Activated CD4-positive, CD25-positive, alpha-beta regulatory T cell treated with anti-CD3 and anti-CD28 coated beads, Interleukin-2, amount 50 U/mL, for 24 hours (primary cell): ENCODE measurements around the gene PLK1.
"Not testable (repeated sequence)": the region's sequence is repeated elsewhere in the genome, so short reads cannot be mapped to it uniquely, and the experiment has no call there.

Source experiments
- ATAC-seq, 2 donors: fragments of 150-1000 bp; cut with Tn5 transposase; one replicate each; pipeline ENCODE4 v1.10.0; 2021; ENCODE audit warnings: mild to moderate bottlenecking in 1 of 2, moderate library complexity in 1 of 2

PLK1 gene

GRCh38 chr16:23678430-23679273 lies at the start of gene PLK1:
PLK1 (plus strand) TSS chr16:23678889; CDS start chr16:23678933, 44 bp downstream.
- ATAC-seq: peak; percentile 96 to 98

DNA sequence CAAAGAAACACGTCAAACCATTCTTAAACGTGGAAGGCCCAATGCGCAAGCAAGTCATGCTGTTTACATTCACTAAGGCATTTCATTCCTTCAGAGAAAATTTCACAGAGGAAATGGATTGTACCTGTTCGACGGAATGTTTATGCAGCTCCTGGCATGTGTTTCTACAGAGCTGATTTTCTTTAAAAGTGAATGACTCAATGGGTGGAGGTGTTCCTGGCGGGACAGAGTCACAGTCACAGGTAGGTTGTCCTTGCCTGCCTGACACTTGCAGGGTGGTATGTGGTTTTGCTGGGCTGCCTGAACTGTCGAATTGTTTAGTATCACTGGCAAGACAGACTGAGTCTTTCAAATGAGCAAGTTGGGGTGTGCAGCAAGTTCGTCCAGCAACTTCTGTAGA lies 49.2 kb upstream of the PLK1 start:
- ATAC-seq: no peak

GRCh38 chr16:23631874-23632273 lies 46.8 kb upstream of the PLK1 start:
- not testable (repeated sequence) for ATAC-seq

GRCh38 chr16:23634461-23635036 lies 44.1 kb upstream of the PLK1 start:
- ATAC-seq: no peak

- ATAC-seq: no peak
These were observed 42.7 kb upstream of the PLK1 start for GRCh38 chr16:23635958-23636357.

DNA sequence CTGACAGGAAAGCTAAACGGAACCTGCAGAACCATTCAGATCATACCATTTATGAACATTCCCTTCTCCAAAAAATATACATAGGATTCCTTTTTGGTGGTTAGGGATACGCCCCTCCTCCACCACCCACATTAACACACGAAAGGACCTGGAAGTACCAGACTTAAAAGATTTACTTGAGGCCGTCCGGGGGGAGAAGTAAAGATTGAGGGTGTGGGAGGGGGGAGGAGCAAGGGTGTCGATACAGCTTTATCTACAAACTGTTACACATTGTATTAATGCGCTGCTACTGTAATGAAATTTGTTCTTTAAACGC lies 38.1 kb upstream of the PLK1 start:
- peak; percentile 10 to 12 for ATAC-seq

DNA sequence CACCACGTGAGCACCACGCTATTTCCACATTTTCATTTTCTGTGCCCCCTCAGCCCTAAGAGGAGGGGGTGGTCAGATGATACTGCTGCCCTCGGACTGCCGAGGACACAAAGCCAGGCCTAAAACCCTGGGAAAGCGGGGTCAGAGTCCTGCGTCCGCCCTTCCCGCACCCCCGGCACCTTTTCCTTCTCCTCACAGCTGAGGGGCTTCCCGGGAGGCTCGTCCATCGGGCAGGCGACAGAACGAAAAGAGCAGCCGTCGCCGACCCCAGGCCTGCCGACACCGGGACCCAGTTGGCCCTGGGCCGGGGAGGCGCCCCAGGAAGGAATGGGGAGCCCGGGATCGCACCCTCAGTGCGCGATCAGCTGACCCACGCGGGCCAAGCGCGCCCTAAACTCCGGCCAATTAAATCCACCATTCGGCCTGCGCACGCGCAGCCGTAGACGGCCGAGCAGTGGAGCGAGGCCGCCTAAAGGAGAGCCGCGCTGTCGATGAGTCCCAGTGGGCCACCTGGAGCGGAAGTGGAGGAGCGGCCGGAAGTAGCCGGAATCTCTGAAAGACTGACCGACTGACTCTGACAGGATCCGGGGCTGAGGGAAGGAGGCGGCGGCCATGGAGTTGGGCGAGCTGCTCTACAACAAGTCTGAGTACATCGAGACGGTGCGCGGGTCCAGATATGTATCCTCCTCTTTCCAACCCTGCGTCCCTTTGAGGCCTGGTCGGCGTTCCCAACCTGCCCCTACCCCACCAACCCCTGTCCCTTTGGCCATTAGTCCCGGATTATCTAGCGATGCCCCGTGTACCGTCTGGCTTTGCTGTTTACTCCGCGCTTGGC lies 37.5 kb upstream of the PLK1 start, which contains the start of the genes DCTN5 and PALB2:
Gene DCTN5 (plus strand): TSS at position 536 of the 835 bp plus-strand sequence. CDS start 77 bp downstream, at position 613.
Gene PALB2 (minus strand): TSS at position 380 of the 835 bp plus-strand sequence. CDS start 153 bp downstream, at position 227.
- ATAC-seq: peak; percentile 97 to 98

DNA sequence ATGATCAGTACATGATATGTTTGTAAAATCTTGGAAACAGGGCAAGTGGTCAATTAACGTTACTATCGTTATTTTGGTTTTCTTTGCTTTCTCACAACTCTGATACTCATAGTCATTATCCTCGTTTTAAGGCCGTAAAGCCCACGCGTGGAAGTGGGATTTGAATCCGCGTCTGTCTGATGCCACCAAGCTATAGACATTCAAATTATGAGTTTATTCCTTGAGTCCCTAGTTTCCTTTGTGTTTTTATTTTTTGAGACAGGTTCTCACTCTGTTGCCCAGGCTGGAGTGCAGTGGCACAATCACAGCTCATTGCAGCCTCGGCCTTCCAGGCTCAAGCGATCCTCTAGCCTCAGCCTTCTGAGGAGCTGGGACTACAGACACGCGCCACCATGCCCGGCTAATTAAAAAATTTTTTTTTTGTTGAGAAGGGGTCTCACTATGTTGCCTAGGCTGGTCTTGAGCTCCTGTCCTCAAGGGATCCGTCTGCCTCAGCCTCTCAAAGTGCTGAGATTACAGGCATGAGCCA lies 36.4 kb upstream of the PLK1 start:
- ATAC-seq: no peak

DNA sequence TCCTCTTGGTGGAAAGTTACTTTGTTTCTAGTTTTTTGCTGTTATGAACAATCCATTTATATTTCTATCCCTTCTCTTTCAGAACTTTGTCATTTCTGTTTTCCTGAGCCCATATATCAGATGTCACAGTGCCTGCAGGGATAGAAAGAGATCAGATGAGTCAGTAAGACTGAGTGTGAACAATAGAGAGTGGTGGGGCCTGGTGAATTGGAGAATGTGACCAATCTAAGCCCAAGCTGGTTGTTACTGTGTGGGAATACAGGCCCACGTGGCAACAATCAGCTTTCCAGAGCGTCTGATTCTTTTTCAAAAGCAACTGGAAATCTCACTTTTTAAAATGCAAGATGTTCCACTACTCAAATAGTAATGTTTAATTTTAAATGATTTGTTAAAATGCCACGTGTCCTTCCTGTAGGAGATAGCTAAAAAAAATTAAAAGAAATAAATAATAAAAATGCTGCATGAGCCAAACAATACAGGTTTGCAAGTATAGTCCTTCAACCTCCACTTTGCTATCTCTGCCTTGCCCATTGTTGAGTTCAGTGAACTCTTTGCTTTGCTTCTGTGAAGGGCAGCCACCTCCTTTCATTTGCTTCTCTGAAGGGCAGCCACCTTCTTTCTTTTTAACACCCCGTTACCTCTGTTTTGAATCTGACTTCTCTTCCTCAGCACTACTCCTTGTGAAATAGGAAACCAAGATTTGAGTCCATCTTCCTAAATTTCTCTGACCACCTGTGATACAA lies 27.8 kb upstream of the PLK1 start:
- peak in 1 of 2 donors; percentile 28 for ATAC-seq

- ATAC-seq: peak; percentile 89
These were observed 26.7 kb upstream of the PLK1 start for GRCh38 chr16:23651943-23652468.

DNA sequence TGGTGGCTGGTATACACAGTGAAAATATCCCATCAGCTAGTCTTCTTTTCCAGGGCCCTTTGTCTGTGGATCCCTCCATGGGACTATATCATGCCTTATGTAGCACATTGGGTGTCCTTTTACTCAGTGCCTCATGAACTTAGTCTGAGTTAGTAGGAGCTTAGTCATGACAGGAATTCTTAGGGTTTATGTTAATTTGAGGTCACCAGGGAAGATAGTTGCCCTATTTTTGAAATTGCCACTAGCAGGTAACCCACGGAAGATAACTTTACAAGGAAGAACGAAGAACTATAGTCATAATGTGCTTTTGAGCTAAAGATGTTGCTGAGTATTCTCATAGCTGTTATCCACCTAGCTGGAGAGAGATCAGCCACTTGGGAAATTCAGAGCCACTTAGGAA lies 14.8 kb upstream of the PLK1 start:
- ATAC-seq: peak in 1 of 2 donors; percentile 41

GRCh38 chr16:23666571-23667354 lies 11.9 kb upstream of the PLK1 start:
- ATAC-seq: no peak

DNA sequence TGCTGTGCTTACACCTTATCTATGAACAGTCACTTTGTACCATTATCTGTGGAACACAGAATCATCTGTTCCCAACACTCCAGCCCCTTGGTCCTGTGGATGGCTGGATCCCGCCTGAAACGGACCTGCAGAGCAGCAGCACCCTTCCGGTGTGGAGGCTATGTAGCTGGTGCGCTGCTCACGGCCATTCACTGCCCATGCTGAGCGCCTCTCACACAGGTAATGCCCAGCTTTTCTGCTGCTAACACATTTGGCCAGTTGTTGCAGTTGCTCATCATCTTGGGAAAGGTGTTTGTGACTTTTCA lies 11.4 kb upstream of the PLK1 start:
- no peak for ATAC-seq

GRCh38 chr16:23668225-23668624 lies 10.5 kb upstream of the PLK1 start:
- no peak for ATAC-seq

DNA sequence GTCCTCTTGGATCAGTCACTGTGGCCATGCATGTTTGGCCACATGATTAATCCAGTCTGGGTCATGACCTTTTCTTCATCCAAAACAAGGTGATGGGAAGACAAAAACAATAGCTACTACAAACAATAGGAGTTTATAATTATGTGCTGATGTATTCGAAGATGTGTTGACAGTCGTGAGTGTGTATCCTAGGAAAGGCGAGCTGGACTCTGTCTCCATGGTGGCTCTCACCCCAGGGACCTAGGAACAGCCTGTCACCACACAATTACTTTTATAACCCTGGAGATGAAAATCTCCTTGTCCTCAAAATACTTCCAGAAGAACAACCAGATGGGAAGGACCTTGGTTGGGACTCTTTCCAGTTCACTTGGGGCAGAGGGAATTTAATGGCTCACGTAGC lies 9.8 kb upstream of the PLK1 start:
- ATAC-seq: no peak

GRCh38 chr16:23670137-23670776 lies 8.4 kb upstream of the PLK1 start:
- peak; percentile 99 for ATAC-seq

GRCh38 chr16:23673971-23674614 lies 4.6 kb upstream of the PLK1 start:
- no peak for ATAC-seq

DNA sequence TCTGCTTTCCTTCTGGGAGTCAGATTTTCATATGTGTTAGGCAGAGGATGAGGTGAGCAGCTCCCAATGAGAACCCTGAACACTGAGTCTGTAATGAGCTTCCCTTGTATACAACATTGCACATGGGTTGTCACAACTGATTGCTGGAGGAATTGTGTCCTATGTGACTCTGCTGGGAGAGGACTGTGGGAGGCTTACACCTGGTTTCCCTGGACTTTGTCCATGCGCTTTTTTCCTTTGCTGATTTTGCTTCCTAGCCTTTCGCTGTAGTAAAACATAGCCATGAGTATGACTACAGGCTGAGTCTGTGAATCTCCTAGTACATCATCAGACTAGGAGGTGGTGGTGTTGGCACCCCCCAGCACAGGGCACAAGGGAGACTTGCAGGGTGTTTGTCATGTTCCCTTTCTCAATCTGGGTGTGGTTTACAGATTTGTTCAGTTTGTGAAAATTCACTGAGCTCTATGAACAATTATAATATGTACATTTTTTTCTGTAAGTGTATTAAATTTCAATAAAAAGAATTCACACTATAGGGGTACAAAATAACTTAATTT lies 1.7 kb upstream of the PLK1 start:
- ATAC-seq: no peak

DNA sequence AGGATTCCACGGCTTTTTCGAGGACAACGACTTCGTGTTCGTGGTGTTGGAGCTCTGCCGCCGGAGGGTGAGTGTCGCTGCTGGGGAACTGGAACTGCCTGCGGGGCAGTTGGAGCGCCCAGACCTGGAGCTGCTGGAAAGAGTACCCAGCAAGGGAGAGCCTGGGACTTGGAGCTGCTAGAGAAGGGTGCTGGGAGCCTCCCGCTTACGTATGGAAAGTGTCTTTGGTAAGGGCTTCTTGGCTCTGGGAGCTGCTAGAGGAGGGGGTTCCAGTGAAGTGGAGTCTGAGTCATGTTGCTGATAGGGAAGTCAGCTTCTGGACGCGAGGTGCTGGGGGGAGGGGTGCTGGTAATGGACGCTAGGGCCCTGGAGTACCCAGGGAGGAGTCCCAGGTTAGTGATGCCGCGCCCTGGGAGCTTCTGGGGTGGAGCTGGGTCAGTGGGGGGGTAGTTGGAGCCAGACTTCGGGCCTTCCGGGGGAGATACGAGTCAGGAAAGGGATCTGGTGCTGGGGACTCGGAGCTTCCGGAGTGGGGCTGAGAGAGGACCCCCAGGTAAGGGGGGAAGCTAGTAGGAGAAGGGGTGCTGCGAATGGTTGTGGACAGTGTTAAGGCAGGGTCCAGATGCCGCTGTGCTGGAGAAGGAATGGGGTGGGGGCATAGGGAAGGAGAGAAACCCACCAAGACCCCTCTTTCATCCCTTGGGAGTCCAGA lies 741 bp downstream of the PLK1 start:
- ATAC-seq: no peak
